HG02571 (cell line): ENCODE results near the gene UNC45A.
A peak's percentile ranks its signal among the peaks of the same experiment; 100 is the strongest.
"Not testable (repeated sequence)": the region's sequence is repeated elsewhere in the genome, so short reads cannot be mapped to it uniquely, and the experiment has no call there.

ENCODE experiments used
- ATAC-seq: cut with Tn5 transposase; IDR thresholded peaks from one replicate; pipeline ENCODE4 v1.9.1; 2021; ENCODE audit warnings: mild to moderate bottlenecking, moderate library complexity; ENCODE audit not compliant: unreplicated experiment

Gene UNC45A

GRCh38 chr15:90902840-90903732 is 32.0 kb upstream of the UNC45A start, which contains the start of gene MAN2A2:
Gene MAN2A2, plus strand, starts transcription at chr15:90903302. Its CDS starts 906 bp downstream, at chr15:90904208.
- ATAC-seq: peak; percentile 53

GRCh38 chr15:90903733-90904536 is 31.1 kb upstream of the UNC45A start:
- no peak for ATAC-seq

- no peak for ATAC-seq
These were observed 30.3 kb upstream of the UNC45A start for GRCh38 chr15:90904746-90905145.

- ATAC-seq: no peak
These were observed 29.5 kb upstream of the UNC45A start for GRCh38 chr15:90905306-90906180.

GRCh38 chr15:90906181-90906849 is 28.8 kb upstream of the UNC45A start:
- no peak for ATAC-seq

GRCh38 chr15:90907051-90907660 is 27.9 kb upstream of the UNC45A start:
- ATAC-seq: no peak

GRCh38 chr15:90907838-90908507 is 27.1 kb upstream of the UNC45A start:
- no peak for ATAC-seq

GRCh38 chr15:90909449-90909848 is 25.6 kb upstream of the UNC45A start:
- not testable (repeated sequence) for ATAC-seq

GRCh38 chr15:90909976-90910375 is 25.1 kb upstream of the UNC45A start:
- no peak for ATAC-seq

GRCh38 chr15:90910441-90911301 is 24.4 kb upstream of the UNC45A start:
- no peak for ATAC-seq

GRCh38 chr15:90911302-90911623 is 23.8 kb upstream of the UNC45A start:
- ATAC-seq: no peak

GRCh38 chr15:90911906-90912769 is 22.9 kb upstream of the UNC45A start:
- no peak for ATAC-seq

- no peak for ATAC-seq
These were observed 22.4 kb upstream of the UNC45A start for GRCh38 chr15:90912770-90913075.

GRCh38 chr15:90913398-90913944 is 21.6 kb upstream of the UNC45A start:
- ATAC-seq: no peak

- no peak for ATAC-seq
These were observed 20.6 kb upstream of the UNC45A start for GRCh38 chr15:90914305-90915080.

GRCh38 chr15:90915216-90915807 is 19.8 kb upstream of the UNC45A start:
- ATAC-seq: no peak
